ENCODE data around the gene ADGRG3.

DNA sequence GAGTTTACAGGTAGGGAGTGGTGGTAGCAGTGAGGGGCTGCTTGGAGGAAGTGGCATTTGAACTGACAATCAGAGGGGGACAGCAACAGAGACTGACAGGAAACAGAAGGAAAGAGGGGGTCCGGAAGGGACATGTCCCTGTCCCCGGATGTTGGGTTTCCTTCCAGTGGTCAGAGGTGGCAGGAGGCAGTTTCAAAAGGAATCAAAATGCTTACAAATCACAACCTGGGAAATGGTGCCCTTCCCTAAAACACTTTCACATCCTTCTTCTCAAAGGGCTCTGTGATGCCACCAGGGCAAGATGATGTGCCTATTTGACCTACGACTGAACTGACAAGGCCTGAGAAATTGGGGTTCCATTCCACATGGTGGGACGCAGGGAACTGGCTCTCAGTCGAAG is 20.0 kb upstream of the ADGRG3 start:
- TF ChIP-seq, protein P1, sequence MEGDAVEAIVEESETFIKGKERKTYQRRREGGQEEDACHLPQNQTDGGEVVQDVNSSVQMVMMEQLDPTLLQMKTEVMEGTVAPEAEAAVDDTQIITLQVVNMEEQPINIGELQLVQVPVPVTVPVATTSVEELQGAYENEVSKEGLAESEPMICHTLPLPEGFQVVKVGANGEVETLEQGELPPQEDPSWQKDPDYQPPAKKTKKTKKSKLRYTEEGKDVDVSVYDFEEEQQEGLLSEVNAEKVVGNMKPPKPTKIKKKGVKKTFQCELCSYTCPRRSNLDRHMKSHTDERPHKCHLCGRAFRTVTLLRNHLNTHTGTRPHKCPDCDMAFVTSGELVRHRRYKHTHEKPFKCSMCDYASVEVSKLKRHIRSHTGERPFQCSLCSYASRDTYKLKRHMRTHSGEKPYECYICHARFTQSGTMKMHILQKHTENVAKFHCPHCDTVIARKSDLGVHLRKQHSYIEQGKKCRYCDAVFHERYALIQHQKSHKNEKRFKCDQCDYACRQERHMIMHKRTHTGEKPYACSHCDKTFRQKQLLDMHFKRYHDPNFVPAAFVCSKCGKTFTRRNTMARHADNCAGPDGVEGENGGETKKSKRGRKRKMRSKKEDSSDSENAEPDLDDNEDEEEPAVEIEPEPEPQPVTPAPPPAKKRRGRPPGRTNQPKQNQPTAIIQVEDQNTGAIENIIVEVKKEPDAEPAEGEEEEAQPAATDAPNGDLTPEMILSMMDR (IDR thresholded peaks at IDR 0.05): no peak
- TF ChIP-seq POLR2AphosphoS5 (IDR thresholded peaks at IDR 0.05) (no peak), POLR2A (IDR thresholded peaks at IDR 0.05; ENCODE audit: low read depth) (no peak), EP300 (IDR thresholded peaks at IDR 0.05) (no peak)
